Activated T-cell treated with anti-CD3 and anti-CD28 coated beads, Interleukin-2, amount 50 U/mL, for 1 hour (primary cell): ENCODE data around the gene MPG.
A peak's percentile ranks its signal among the peaks of the same experiment; 100 is the strongest.
"Not testable (repeated sequence)": the region's sequence is repeated elsewhere in the genome, so short reads cannot be mapped to it uniquely, and the experiment has no call there.

Source experiments
- DNase-seq: peaks from one replicate; pipeline ENCODE4 v3.0.0-alpha.2; 2020

Gene MPG

GRCh38 chr16:77807-78443, at the start of gene MPG:
Gene MPG, plus strand, starts transcription at chr16:78225. Its CDS starts 85 bp downstream, at chr16:78310.
- peak; percentile 83 for DNase-seq

- not testable (repeated sequence) for DNase-seq
These were observed 47.4 kb upstream of the MPG start for GRCh38 chr16:30627-31026.

- DNase-seq: not testable (repeated sequence)
These were observed 44.7 kb upstream of the MPG start for GRCh38 chr16:33154-33876.

- no peak for DNase-seq
These were observed 44.0 kb upstream of the MPG start for GRCh38 chr16:33877-34647.

GRCh38 chr16:34648-34987, 43.4 kb upstream of the MPG start:
- DNase-seq: no peak

- no peak for DNase-seq
These were observed 42.9 kb upstream of the MPG start for GRCh38 chr16:35011-35677.

- DNase-seq: no peak
These were observed 42.2 kb upstream of the MPG start for GRCh38 chr16:35678-36305.

- no peak for DNase-seq
These were observed 41.6 kb upstream of the MPG start for GRCh38 chr16:36336-36984.

- DNase-seq: no peak
These were observed 40.5 kb upstream of the MPG start for GRCh38 chr16:37511-37910.

GRCh38 chr16:38206-38605, 39.8 kb upstream of the MPG start:
- DNase-seq: not testable (repeated sequence)

GRCh38 chr16:38941-39892, 38.8 kb upstream of the MPG start:
- DNase-seq: peak; percentile 31

- DNase-seq: no peak
These were observed 36.5 kb upstream of the MPG start for GRCh38 chr16:41439-42068.

- DNase-seq: no peak
These were observed 36.0 kb upstream of the MPG start for GRCh38 chr16:42069-42457.

- DNase-seq: no peak
These were observed 35.3 kb upstream of the MPG start for GRCh38 chr16:42691-43090.

- DNase-seq: no peak
These were observed 34.7 kb upstream of the MPG start for GRCh38 chr16:43294-43693.

GRCh38 chr16:44655-45054, 33.4 kb upstream of the MPG start:
- DNase-seq: no peak

- DNase-seq: no peak
These were observed 32.6 kb upstream of the MPG start for GRCh38 chr16:45454-45853.

GRCh38 chr16:46510-46909, 31.5 kb upstream of the MPG start:
- DNase-seq: not testable (repeated sequence)

- DNase-seq: no peak
These were observed 30.8 kb upstream of the MPG start for GRCh38 chr16:47234-47633.

GRCh38 chr16:50769-51591, 27.0 kb upstream of the MPG start:
- no peak for DNase-seq
